GM12872 (cell line): ENCODE data around the gene TMEM181.

Source experiments
- CTCF ChIP-seq: IDR thresholded peaks from 3 replicates; pipeline ENCODE4 v1.5.1; 2011; ENCODE audit warnings: low read depth, mild to moderate bottlenecking, low read length, moderate library complexity; ENCODE audit not compliant: insufficient read depth

Gene TMEM181

GRCh38 chr6:158561938-158562337 is 2.0 kb downstream of the TMEM181 start:
- TF ChIP-seq CTCF = no peak

- no peak for TF ChIP-seq CTCF
These were observed 4.6 kb downstream of the TMEM181 start for GRCh38 chr6:158564243-158565121.

- TF ChIP-seq CTCF = no peak
These were observed 5.2 kb downstream of the TMEM181 start for GRCh38 chr6:158565122-158565429.

GRCh38 chr6:158565482-158566040 is 5.7 kb downstream of the TMEM181 start:
- TF ChIP-seq CTCF = peak; percentile 18; the same call in 1 of the 3 replicates

GRCh38 chr6:158566207-158566818 is 6.4 kb downstream of the TMEM181 start:
- no peak for TF ChIP-seq CTCF

GRCh38 chr6:158567152-158567551 is 7.3 kb downstream of the TMEM181 start:
- no peak for TF ChIP-seq CTCF

- TF ChIP-seq CTCF = no peak
These were observed 8.0 kb downstream of the TMEM181 start for GRCh38 chr6:158567871-158568401.
